A549 (cell line): ENCODE results near the gene TNRC18. TPM values are rescaled to one million over a fixed set of nuclear protein-coding genes. Genes with fewer than 3 reads are reported as not detected.

ENCODE experiments used
- ATAC-seq, 2 experiments: fragments of 200-7000 bp in 1 of 2; fragments of >200 bp in 1 of 2; cut with Nextera tagmentation in 1 of 2; cut with Tn5 transposase in 1 of 2; 3 replicates each; pipeline versions ENCODE4 v1.8.0 to v1.9.1; 2018 to 2020; ENCODE audit warnings: mild to moderate bottlenecking in 1 of 2, moderate library complexity in 1 of 2
- CTCF ChIA-PET: fragments of 300-600 bp; sonication (Branson Sonifier 250); formaldehyde crosslinking; extraction: SDS; loops from one replicate; lab custom pipeline; 2021; ENCODE audit warnings: antibody characterized with exemption, inconsistent platforms; lab: Yijun Ruan, JAX
- POLR2A ChIA-PET: fragments of 350-600 bp; formaldehyde crosslinking; extraction: SDS; loops from one replicate; lab custom pipeline; 2021; ENCODE audit warnings: antibody characterized with exemption, inconsistent platforms; lab: Yijun Ruan, JAX
- DNase-seq, 2 experiments: peaks; one replicate each; pipeline versions ENCODE4 v3.0.0 to v3.0.0-alpha.2; 2011 to 2016; ENCODE audit warnings: low read depth in 1 of 2, low spot score in 1 of 2
- FAIRE-seq: peaks from 2 replicates; lab custom pipeline; 2011; peaks lifted over from hg19 to GRCh38; lab: Jason Lieb, UNC
- H3K27ac ChIP-seq, 2 experiments: fragments of >200 bp; sonication (Bioruptor Twin); formaldehyde crosslinking; 3 replicates each; pipeline ENCODE4 v1.5.1; 2016 to 2017
- H3K4me1 ChIP-seq: fragments of >200 bp; sonication (Bioruptor Twin); formaldehyde crosslinking; 3 replicates; pipeline ENCODE4 v1.6.1; 2016
- H3K4me2 ChIP-seq: fragments of >200 bp; sonication (Bioruptor Twin); formaldehyde crosslinking; 3 replicates; pipeline ENCODE4 v1.6.1; 2016
- H3K4me3 ChIP-seq: fragments of >200 bp; sonication (Bioruptor Twin); formaldehyde crosslinking; 3 replicates; pipeline ENCODE4 v1.5.1; 2016
- H3K9me3 ChIP-seq: fragments of >200 bp; sonication (Bioruptor Twin); formaldehyde crosslinking; 3 replicates; pipeline ENCODE4 v1.6.1; 2016
- ATOH8 ChIP-seq: fragments of 250-450 bp; sonication (Bioruptor Pico); IDR thresholded peaks from 2 replicates; pipeline ENCODE4 v1.5.0; 2020; ENCODE audit warnings: low read depth, mild to moderate bottlenecking, moderate library complexity
- CHD4 ChIP-seq: fragments of 200-600 bp; sonication (generic); IDR thresholded peaks from 2 replicates; pipeline ENCODE4 v1.6.1; 2016; ENCODE audit warnings: antibody characterized with exemption, mild to moderate bottlenecking, borderline replicate concordance
- CTCF ChIP-seq: fragments of >200 bp; sonication (Bioruptor Twin); formaldehyde crosslinking; IDR thresholded peaks from 3 replicates; pipeline ENCODE4 v1.5.1; 2016
- FOSB ChIP-seq: fragments of 250-450 bp; sonication (Bioruptor Pico); IDR thresholded peaks from 2 replicates; pipeline ENCODE4 v1.5.0; 2020; ENCODE audit warnings: mild to moderate bottlenecking, moderate library complexity
- FOXS1 ChIP-seq: fragments of 250-450 bp; sonication (Bioruptor Pico); IDR thresholded peaks from 2 replicates; pipeline ENCODE4 v1.5.0; 2020; ENCODE audit warnings: mild to moderate bottlenecking, moderate library complexity
- GATA3 ChIP-seq: IDR thresholded peaks from 2 replicates; pipeline ENCODE4 v1.6.1; 2012; ENCODE audit warnings: borderline replicate concordance
- HES2 ChIP-seq: fragments of >200 bp; sonication (Bioruptor Twin); formaldehyde crosslinking; IDR thresholded peaks from 2 replicates; pipeline ENCODE4 v1.6.1; 2016
- HMGXB4 ChIP-seq: fragments of 250-450 bp; sonication (Bioruptor Pico); IDR thresholded peaks from 2 replicates; pipeline ENCODE4 v1.5.0; 2021; ENCODE audit warnings: mild to moderate bottlenecking, moderate library complexity, borderline replicate concordance
- JUN ChIP-seq, 2 experiments: fragments of >200 bp; sonication (Bioruptor Twin); formaldehyde crosslinking; IDR thresholded peaks; 2 replicates in 1 of 2; 3 replicates in 1 of 2; pipeline ENCODE4 v1.6.1; 2016 to 2017
- JUNB ChIP-seq: fragments of >200 bp; sonication (Bioruptor Twin); formaldehyde crosslinking; IDR thresholded peaks from 2 replicates; pipeline ENCODE4 v1.6.1; 2016
- KDM1A ChIP-seq: fragments of 200-600 bp; sonication (generic); IDR thresholded peaks from 2 replicates; pipeline ENCODE4 v1.6.1; 2016; ENCODE audit warnings: low read depth, mild to moderate bottlenecking
- KDM5A ChIP-seq: fragments of 200-600 bp; sonication (generic); IDR thresholded peaks from 2 replicates; pipeline ENCODE4 v1.6.1; 2016; ENCODE audit warnings: antibody characterized with exemption, mild to moderate bottlenecking
- NR3C1 ChIP-seq: fragments of >200 bp; sonication (Bioruptor Twin); formaldehyde crosslinking; IDR thresholded peaks from 3 replicates; pipeline ENCODE4 v1.6.1; 2017
- PHF8 ChIP-seq: fragments of 200-600 bp; sonication (generic); IDR thresholded peaks from 2 replicates; pipeline ENCODE4 v1.6.1; 2016; ENCODE audit warnings: low read depth, mild to moderate bottlenecking, antibody characterized with exemption, moderate library complexity, borderline replicate concordance
- POLR2AphosphoS2 ChIP-seq: conservative IDR thresholded peaks from 2 replicates; pipeline ENCODE4 v1.6.1; 2012; ENCODE audit warnings: low read length, improper control_type of control experiment, inconsistent platforms
- RAD21 ChIP-seq, 2 experiments: fragments of >200 bp in 1 of 2; sonication (Bioruptor Twin) in 1 of 2; formaldehyde crosslinking in 1 of 2; IDR thresholded peaks in 1 of 2; conservative IDR thresholded peaks in 1 of 2; 2 replicates in 1 of 2; 3 replicates in 1 of 2; pipeline ENCODE4 v1.6.1; 2012 to 2018; ENCODE audit warnings: inconsistent platforms in 1 of 2
- REST ChIP-seq: fragments of 200-600 bp; sonication (generic); IDR thresholded peaks from 2 replicates; pipeline ENCODE4 v1.6.1; 2016; ENCODE audit warnings: antibody characterized with exemption, mild to moderate bottlenecking, moderate library complexity
- SREBF2 ChIP-seq: fragments of 450-650 bp; IDR thresholded peaks from 2 replicates; pipeline ENCODE4 v1.6.1; 2014; ENCODE audit warnings: mild to moderate bottlenecking, moderate library complexity
- ZFP36 ChIP-seq: fragments of 450-650 bp; IDR thresholded peaks from 2 replicates; pipeline ENCODE4 v1.6.1; 2014; ENCODE audit warnings: borderline replicate concordance; ENCODE audit not compliant: partially characterized antibody
- ZNF302 ChIP-seq: fragments of 250-450 bp; sonication (Bioruptor Pico); IDR thresholded peaks from 2 replicates; pipeline ENCODE4 v1.9.0; 2021; ENCODE audit warnings: inconsistent platforms, mild to moderate bottlenecking, moderate library complexity
- WGBS: methylation state at CpG from one replicate; pipeline ENCODE4 v1.1.6; 2017; ENCODE audit errors: missing lambda C conversion rate; 5-methylcytosine and 5-hydroxymethylcytosine counted together
- polyA plus RNA-seq, 4 experiments: library from polyadenylated mRNA; depleted of rRNA in 3 of 4; stranded (reverse); fragments of >200 nt; fragmentation: RNase III in 1 of 4; extraction: RNeasy Plus Mini Kit Qiagen cat#74134 plus additional on column Dnase treatment in 1 of 4; gene quantifications; 2 replicates in 3 of 4; 3 replicates in 1 of 4; pipeline ENCODE4 v1.2.3, GENCODE V29; 2011 to 2017

TNRC18 gene
- polyA plus RNA-seq, 2 of the 4 experiments (the other 2 are of a cell fraction): 15.5 to 39.9 TPM

- Histone ChIP-seq H3K4me2 (no peak overlapping the region), H3K4me1 (no peaks in the 10 kb centered on the region), H3K4me3 (no peak overlapping the region), H3K27ac (no peak overlapping the region), H3K9me3 (peaks cover 10% of the 10 kb centered on the region; the same call in 1 of the 3 replicates)
- TF ChIP-seq JUNB (no peak), NR3C1 (no peak), JUN (IDR thresholded peaks at IDR 0.05) (no peak), GATA3 (no peak), KDM1A (no peak), RAD21 (conservative IDR thresholded peaks at IDR 0.05 in 1 of 2, IDR thresholded peaks at IDR 0.05 in 1 of 2) (no peak), FOSB (CRISPR knock-in tag) (no peak), POLR2AphosphoS2 (no peak), CHD4 (no peak), ZNF302 (no peak), PHF8 (no peak), SREBF2 (no peak), ZFP36 (no peak), HMGXB4 (CRISPR knock-in tag) (no peak), ATOH8 (CRISPR knock-in tag) (no peak), CTCF (no peak), REST (no peak), HES2 (no peak), KDM5A (no peak), FOXS1 (CRISPR knock-in tag) (no peak)
- 90% methylated on average over 12 of the region's 12 CpGs for WGBS
- ChIA-PET POLR2A (interaction anchor here (0.6 kb wide), 1 partner anchor 10 kb away, joined by 6 read pairs; no protein-coding TSS in a partner anchor), CTCF (interaction anchor here (2.8 to 8.9 kb wide), 2 partner anchors 16 to 69 kb away, joined by 7 to 45 read pairs; no protein-coding TSS in a partner anchor)
- DNase-seq (no peak), FAIRE-seq (no peak), ATAC-seq (no peak)
Measured at GRCh38 chr7:5435291-5436002, 11.8 kb upstream of the TNRC18 start.
